DMS53 treated with DMSO at 0.1 percent for 48 hours (cell line): ENCODE results near the gene CDC6.

ENCODE experiments used
- DNase-seq: peaks from one replicate; lab custom pipeline; 2025; ENCODE audit not compliant: unreplicated experiment; lab: John Stamatoyannopoulos, UW

The CDC6 gene

DNA sequence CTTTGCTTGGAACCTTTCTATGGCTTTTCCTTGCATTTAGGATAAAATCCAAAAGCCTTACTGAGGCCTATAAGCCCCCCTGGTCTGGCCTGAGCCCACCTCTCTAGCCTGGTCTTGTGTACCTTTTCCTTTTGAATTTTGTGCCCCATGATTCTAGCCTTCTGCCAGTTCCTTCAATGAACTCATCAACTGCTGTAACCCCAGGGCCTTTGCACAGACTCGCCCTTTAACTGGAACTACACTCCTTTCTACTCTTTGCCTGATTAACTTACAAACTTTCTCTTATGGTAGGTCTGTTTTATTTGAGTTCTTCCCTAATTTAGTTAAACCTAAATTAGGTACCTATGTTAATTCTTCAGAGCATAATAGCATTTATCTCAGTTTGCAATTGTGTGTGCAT, 52.6 kb downstream of the CDC6 start:
- DNase-seq = no peak

DNA sequence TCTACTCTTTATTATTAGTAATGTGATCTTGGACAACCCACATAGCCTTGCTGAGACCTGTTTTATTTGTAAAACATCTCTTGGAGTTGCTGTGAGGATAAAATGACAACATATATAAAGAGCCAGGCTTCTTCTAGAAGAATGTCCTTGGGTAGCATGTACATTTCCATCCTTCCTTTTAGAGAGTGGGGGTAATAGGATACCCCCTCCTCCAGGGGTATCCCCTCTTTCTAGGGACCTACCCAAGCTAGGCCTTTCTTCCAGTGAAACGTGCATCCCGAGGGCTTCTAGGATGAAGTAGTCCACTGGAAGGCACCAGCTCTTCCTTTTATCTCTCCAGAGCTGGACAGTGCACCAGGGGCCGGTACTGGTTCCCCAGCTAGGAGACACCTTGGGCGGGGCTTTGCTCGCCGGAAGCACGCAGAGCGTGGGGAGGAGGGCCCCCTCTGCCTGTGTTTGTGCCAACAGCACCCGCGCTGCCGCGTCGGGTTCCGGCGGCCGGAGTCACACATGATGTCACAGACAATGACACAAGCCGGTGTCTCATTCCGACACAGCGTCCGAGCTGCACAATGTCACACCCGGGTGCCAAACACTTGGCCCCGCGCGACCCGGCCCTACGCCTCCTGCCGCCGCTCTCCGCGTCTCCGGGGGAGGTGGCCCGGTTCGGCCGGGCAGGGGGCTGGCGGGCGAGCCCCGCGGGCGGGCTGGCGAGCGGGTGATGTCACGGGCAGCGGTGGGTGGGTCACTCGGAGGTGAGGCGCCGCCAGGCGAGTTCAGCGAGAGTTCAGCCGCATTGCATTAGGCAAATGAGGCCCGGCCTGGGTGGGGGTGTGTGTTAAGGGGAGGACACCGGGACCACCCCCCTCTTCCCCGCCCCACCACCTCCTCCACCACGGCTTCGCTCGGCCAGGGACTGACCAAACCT, 53.5 kb downstream of the CDC6 start:
- peak; percentile 84 for DNase-seq

- DNase-seq = no peak
Measured at GRCh38 chr17:40341808-40342503, 54.3 kb downstream of the CDC6 start.

DNA sequence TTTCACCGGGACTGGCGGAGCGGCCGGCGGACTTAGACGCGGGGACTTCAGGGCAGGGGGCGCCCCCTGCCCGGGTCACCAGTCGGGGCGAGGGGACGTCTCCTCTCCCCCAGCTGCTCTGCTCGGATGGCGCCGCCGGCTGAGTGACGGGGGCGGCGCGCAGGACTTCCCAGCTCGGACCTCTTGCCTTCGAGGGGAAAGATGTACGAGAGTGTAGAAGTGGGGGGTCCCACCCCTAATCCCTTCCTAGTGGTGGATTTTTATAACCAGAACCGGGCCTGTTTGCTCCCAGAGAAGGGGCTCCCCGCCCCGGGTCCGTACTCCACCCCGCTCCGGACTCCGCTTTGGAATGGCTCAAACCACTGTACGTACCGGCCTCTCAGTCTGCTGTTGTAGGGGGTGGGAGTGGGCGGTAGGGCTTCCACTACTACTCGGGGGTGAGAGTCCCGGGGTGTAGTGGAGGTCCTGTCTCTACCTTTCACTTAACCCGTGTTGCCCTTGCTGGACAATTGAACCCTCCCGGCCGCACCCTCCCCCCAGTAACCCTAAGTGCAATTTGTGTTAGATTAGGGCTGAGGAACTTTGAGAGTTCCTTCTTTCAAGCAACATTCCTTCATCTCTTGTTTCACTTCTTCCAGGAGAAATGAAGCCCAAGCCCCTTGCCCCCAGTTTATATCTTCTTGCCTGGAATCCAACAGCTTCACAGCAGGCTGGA, 55.0 kb downstream of the CDC6 start:
- DNase-seq = no peak

GRCh38 chr17:40343219-40344119, 55.8 kb downstream of the CDC6 start:
- no peak for DNase-seq

DNA sequence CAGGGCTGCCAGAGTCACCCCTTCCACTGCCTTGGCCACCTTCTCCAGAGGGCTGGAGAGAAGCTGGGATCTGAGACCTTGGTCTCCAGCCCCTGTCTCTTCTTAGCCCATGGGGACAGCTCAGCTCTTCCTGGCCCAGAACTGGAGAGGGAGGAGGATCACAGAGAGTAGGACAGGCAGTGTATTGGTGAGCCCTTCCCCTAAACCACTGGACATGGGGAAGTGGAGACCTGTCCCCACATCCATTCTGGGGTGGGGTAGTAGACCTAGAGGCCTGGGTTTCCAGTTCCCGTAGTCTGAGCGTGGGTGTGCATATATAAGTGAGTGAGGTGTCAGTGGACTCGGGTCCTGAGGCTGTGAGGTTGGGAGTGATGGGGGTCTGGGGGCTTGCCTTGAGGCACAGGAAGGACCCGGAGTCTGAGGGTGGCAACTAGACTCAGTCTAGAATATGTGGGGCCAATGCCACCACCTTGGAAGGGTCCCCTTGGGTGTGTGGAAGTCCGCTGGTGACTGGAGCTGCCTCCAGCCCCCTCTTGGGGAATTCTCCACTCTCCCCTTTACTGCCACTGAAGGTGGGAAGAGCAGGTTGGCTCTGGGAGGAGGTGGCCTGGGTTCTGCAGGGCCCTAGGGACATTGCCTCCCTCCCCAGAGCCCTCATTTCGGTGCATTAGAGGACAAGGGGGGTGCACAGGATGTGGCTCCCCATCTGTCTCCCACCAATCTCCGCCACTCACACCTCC, 56.9 kb downstream of the CDC6 start:
- DNase-seq = no peak

DNA sequence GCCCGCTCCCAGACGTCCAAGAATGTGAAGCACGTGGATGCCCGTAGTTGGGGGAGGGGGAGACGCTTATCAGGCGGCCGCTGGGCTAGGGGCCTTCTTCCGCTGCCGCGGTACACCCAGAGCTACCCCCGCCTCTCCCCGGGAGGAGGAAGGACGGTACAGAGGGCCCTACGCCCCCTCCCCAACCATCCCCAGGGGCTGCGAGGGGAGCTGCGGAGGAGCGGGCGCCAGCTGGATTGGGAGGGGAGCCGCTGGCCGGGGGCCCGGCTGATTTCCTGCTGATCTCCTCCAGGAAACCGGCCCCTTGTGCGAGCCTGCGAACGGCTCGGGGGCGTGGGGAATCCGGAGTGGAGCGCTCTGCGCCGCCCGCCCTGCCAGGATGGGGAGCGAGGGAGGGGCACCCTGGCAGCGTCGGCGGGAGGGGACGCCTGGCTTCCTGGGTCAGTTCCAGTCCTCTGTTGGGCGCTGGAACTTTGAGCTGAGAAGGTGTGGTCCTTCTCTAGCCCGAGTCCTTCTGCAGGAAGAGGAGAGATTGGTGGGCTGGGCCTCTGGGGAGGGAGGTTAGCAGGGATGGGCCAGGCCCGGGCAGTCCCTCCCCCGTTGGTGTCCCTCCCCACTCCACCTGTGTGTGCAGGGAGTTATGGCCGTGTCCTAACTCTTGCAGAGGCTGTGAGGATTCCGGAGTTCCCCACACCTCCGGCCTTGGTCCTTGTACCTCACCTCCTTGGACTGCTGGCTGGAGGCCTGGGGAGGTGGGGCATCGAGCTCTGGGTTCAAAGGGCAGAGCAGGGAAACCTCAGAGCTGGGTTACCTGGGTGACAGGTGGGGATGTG, 57.7 kb downstream of the CDC6 start:
- peak; percentile 64 for DNase-seq

- DNase-seq = no peak
Measured at GRCh38 chr17:40345994-40346764, 58.5 kb downstream of the CDC6 start.

- no peak for DNase-seq
Measured at GRCh38 chr17:40346765-40347158, 59.1 kb downstream of the CDC6 start.

- DNase-seq = no peak
Measured at GRCh38 chr17:40347319-40348135, 59.8 kb downstream of the CDC6 start.

DNA sequence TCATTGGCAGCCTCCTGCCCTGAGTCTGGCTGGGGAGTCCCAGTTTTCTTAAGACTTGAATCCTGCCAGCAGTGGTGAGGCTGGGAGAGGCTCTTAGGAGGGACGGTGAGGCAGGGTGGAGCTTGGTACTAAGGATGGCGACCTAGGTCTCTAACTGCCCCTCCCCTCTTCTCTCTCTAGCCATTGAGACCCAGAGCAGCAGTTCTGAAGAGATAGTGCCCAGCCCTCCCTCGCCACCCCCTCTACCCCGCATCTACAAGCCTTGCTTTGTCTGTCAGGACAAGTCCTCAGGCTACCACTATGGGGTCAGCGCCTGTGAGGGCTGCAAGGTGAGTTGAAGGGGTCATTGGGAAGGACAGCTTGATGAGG, 60.4 kb downstream of the CDC6 start:
- DNase-seq = no peak

GRCh38 chr17:40348562-40349476, 61.1 kb downstream of the CDC6 start:
- DNase-seq = no peak

DNA sequence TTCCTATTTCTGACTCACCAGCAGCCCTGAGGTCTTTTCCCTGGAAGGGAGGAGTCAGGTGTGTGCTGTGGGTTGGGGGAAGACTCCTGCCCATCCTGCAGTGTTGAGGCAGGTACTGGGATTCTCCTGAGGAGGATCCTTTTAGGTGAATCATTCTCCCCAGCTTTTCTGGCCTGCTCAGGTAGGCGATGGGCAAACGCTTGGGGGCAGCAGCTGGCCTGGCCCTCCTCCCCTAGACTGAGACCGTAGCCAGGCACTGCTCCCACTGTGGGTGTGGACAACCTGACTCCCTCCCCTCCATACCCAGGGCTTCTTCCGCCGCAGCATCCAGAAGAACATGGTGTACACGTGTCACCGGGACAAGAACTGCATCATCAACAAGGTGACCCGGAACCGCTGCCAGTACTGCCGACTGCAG, 61.8 kb downstream of the CDC6 start:
- DNase-seq = no peak

DNA sequence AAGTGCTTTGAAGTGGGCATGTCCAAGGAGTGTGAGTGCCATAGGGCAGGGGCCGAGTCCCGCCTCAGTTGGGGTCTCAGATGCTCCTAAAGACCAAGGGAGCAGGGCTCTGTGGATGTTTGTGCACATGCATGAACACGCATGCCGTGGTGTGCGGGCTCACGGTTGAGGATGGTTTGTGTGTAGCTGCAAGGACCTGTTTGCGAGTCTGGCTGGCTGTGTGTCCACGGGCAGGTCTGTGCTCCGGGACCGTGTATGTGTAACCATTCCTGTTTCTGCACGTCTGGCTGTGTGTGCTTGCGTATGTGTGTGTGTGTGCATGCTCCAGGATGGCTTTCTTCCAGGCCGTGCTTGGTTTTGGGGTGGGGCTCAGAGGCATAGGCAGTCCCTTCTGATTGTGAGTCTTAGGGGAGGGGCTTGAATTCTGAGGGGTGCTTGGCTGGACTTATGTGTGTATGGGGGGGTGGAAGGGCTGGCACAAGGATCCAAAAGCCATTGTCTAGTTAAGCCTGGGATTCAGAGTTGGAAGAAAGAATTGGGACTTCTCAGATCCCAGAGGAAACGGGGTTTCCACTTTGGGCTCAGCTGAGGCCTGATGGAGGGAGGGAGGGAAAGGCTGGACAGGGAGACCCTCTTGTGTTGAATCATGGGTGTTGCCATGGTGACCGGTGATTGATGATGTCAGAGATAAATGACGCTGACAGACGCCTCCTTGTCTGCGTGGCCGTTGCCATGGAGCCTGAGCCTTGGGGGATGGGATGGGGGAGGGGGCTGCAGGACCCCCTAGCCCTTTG, 62.4 kb downstream of the CDC6 start:
- no peak for DNase-seq

GRCh38 chr17:40350689-40351358, 63.1 kb downstream of the CDC6 start:
- no peak for DNase-seq
